Stimulated activated CD8-positive, alpha-beta memory T cell treated with anti-CD3 and anti-CD28 coated beads, Interleukin-7, amount 100 ng/mL, for 24 hours (primary cell): ENCODE data around the gene NEO1.
A peak's percentile ranks its signal among the peaks of the same experiment; 100 is the strongest.

ENCODE experiments used
- DNase-seq: peaks from one replicate; pipeline ENCODE4 v3.0.0-alpha.2; 2020; ENCODE audit warnings: low read depth

NEO1 gene

DNA sequence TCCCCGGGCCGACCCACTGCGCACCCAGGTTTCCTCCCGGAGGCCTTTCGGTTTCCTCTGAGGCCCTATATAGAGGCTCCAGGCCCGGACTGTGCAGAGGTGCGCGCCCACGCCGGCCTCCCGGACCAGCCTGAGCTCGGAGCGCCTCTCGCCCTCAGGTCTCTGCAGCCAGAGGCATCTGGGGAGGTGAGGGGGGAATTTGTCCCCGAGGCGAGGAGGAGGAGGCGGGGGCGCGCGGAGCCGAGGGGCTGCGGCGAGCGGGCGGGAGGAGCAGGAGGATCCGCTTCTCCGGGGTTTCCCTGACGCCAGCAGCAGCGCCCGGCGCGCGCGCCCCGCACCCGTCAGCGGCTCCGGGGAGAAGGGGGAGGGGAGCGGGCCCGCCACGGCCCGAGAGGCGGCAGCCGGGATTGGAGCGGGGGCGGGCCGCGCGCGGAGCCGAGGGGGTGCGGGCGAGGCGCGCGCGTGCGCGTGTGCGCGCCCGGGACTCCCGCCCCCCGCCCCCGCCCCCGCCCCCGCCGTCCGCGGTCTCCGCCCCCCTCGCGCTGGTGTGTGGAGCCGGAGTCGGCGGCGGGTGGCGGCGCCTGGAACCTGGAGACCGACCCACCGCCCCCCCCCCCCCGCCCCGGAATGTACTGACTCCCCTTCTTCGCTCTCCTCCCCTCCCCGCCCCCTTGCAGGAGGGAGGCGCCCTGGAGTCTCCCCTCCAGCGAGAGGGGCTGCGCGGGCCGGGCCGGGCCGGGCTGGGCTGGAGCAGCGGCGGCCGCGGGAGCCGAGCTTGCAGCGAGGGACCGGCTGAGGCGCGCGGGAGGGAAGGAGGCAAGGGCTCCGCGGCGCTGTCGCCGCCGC is at the start of gene NEO1:
Gene NEO1 (plus strand): TSS at position 657 of the 846 bp plus-strand sequence. CDS start 213 bp downstream, outside the sequence.
- DNase-seq = peak; percentile 48

DNA sequence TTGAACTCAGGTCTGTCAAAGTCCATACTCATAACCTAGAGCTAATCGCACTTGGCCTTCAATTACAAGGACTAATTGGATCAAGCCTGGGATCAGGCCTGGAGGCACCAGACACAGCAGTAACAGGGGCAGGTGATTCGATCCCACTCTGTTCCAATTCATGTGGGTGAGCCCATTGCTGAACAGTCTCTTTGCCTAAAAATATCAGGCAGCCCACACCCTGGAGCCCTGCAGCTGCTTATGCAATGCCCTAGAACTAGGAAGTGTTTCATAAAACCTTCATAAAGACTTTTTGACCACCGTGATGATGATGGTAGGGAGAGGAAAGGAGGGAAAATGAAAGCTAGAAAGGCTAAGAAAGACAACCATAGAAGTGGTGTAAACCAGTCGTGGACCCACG is 47.8 kb upstream of the NEO1 start:
- no peak for DNase-seq

DNA sequence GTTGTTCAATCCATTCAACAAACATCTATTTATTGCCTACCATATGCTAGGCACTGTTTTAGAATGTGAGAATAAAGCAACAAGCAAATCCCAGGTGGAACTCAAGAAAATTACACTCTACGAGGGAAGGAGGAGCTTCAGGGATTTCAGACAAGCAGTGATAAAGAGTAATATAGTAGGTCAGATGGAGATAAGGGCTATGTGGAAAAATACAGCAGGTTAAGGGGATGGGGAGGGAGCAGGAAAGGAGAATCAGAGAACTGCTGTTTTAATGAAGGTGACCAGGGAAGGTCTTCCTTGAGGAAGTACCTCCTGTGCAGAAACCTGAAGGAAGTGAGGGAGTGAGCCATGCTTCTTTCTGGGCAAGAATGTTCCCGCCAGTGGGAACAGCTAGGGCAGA is 47.2 kb upstream of the NEO1 start:
- no peak for DNase-seq

- no peak for DNase-seq
Observed at GRCh38 chr15:73005446-73005845, 46.8 kb upstream of the NEO1 start.

- DNase-seq = no peak
Observed at GRCh38 chr15:73006523-73006922, 45.7 kb upstream of the NEO1 start.

- no peak for DNase-seq
Observed at GRCh38 chr15:73009066-73010056, 42.9 kb upstream of the NEO1 start.

DNA sequence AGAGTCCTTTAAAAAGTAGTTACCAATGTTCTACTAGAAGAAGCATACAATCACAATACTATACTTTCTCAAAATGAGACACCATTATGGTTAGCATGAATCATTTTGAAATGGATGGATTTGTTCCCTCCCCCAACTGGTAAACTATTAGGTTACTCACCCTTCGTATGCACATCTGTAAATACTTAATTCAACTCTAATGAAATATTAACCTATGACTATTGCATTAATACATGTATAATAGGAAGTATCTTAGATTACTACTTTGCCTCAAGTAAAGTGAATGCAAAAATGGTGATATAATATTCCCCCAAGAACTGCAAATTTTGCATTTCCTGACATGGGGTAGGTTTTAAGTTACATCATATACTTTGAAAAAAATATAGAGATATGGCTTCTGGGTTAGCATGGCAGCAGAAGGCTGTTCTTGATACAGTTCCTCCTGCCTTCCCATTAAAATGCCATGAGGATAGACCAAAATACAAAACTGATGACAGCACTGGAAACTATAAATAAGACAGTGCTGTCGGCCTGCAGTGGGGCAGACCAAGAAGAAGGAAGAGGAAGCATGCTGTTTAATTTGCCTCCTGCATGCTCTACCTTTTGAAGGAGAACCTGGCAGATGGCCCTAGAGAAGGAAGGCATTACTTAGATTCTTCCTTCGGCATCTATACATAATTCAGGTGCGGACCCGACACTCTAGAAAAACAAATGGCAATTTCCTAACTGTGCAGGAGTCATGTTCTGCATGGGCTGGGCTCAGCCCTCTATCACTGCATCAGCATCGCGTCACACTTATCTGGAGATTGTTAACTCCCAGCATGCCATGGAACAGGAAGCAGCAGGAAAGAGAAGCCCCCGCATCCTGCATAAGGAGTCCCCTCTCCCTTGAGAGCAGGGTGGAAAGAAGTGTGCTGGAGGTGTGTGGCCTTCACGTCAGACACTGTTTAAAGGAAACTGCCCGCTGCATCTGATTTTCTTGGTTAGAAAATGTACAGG is 41.8 kb upstream of the NEO1 start:
- DNase-seq = no peak

GRCh38 chr15:73014904-73015303 is 37.4 kb upstream of the NEO1 start:
- DNase-seq = no peak

- no peak for DNase-seq
Observed at GRCh38 chr15:73015493-73015892, 36.8 kb upstream of the NEO1 start.

- DNase-seq = no peak
Observed at GRCh38 chr15:73017987-73018386, 34.3 kb upstream of the NEO1 start.

DNA sequence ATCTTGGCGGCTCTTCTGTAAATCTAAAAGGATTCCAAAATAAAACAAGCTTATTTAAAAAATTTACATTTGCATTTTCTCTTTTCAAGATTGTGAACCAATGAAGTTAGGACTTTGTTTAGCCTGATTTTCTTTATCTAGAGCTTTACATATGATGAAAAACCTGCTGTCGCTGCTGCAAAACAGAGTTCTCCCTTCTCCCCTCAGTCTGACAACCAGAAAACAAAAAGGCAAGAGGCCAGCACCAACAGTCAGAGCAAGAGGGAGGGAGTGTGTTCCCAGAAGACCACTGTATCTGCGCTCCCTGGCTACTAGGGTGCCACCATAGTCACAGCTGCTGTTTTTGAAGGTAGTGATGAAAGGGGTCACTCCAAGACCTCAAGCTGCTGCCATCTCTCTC is 33.1 kb upstream of the NEO1 start:
- no peak for DNase-seq

- no peak for DNase-seq
Observed at GRCh38 chr15:73019601-73020146, 32.6 kb upstream of the NEO1 start.

- DNase-seq = no peak
Observed at GRCh38 chr15:73021139-73021621, 31.1 kb upstream of the NEO1 start.

- no peak for DNase-seq
Observed at GRCh38 chr15:73022161-73022560, 30.1 kb upstream of the NEO1 start.

DNA sequence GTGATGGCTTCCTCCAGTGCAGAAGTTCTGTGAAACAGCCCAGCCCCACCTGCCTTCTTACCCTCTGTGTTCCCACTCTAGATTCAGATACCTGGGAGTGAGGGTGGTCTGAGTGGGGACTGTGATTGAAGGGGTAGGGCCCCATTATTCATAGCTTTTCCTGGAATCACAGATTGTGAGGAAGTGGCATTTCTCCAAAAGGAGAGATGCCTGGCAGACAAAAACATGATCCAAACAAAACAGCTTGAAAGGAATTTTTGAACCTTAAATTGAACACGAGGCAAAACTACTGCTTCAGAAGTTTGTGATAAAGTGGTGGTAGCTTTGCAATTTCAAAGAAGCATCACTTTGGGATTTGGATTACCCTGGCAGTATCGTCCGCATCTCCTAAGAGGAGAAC is 29.2 kb upstream of the NEO1 start:
- no peak for DNase-seq

- no peak for DNase-seq
Observed at GRCh38 chr15:73024168-73024567, 28.1 kb upstream of the NEO1 start.

- DNase-seq = no peak
Observed at GRCh38 chr15:73026511-73027054, 25.7 kb upstream of the NEO1 start.

GRCh38 chr15:73028031-73028430 is 24.2 kb upstream of the NEO1 start:
- DNase-seq = no peak

DNA sequence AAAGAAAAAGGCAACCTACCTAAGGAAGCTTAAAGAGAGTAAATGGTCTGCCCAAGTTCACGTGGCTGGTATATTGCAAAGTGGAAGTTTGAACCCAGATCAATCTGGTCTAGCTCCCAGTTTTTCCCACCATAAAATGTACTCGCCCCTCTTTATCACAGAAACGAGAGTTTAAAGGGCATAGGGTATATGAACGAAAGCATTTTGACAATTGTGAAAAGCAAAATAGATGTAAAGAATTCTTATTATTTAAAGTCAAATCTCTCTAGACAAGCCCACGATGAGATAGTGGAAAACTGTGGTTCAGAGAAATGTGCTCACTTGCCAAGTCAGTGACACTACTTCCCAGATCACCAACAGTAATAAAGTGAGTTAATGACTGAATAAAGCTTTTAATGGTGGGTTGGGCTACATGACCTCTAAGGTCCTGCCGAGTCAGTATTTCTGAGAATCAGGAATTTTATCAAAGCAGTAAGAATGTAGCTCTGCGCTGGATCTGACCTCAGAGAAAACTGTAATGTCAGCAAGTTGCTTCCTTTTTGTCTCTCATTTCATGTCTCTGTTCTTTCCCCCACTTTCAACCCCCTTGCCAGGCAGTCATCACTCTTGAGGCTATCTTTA is 23.3 kb upstream of the NEO1 start:
- DNase-seq = no peak

DNA sequence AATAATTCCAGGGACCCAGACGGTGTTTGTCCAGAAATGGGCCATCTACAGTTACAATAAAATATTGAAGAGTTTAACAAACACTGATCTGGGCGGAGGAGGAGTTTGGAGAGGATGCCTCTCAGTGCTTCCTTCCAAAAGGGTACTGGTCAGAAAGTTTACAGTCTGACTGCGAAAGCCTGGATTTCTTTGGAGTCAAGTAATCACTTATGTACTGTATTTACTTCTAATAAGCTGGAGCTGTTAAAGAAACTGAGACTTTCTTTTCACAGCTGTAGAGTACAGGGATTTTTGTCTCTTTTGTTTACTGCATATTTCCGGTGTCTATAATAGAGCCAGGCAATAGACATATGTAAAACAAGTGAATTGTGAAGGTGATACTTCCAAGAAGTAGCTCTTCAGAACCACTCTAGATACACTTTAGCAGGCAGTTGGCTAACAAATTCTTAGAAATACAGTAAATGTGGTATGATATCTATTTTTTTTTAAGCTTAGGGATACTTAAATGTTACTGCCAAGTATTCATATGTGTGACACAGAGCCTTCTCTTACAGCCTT is 22.1 kb upstream of the NEO1 start:
- DNase-seq = no peak
